Mesenchymal stem cell (in vitro differentiated cells and primary cell): ENCODE results near the gene PSTPIP2.
A peak's percentile ranks its signal among the peaks of the same experiment; 100 is the strongest.
"Not testable (repeated sequence)": the region's sequence is repeated elsewhere in the genome, so short reads cannot be mapped to it uniquely, and the experiment has no call there.

Source experiments
- DNase-seq: peaks from one replicate; pipeline ENCODE4 v3.0.0-alpha.2; 2013
- H2AFZ ChIP-seq: one replicate; pipeline ENCODE4 v1.6.1; 2013; ENCODE audit warnings: low read depth, mild to moderate bottlenecking, control low read depth, inconsistent platforms, low read length, moderate library complexity
- H2AK5ac ChIP-seq: 2 replicates; pipeline ENCODE4 v1.6.1; 2013; ENCODE audit warnings: low read length, moderate library complexity, mild to moderate bottlenecking, inconsistent platforms; ENCODE audit not compliant: severe bottlenecking
- H2BK120ac ChIP-seq: one replicate; pipeline ENCODE4 v1.6.1; 2013; ENCODE audit warnings: low read depth, mild to moderate bottlenecking, inconsistent platforms, low read length, moderate library complexity
- H2BK12ac ChIP-seq, 2 experiments: one replicate each; pipeline ENCODE4 v1.6.1; 2013; ENCODE audit warnings: inconsistent platforms in 2 of 2, low read length in 2 of 2, mild to moderate bottlenecking in 2 of 2, moderate library complexity in 2 of 2, control low read depth in 1 of 2
- H2BK15ac ChIP-seq: one replicate; pipeline ENCODE4 v1.6.1; 2013; ENCODE audit warnings: mild to moderate bottlenecking, low read depth, inconsistent platforms; ENCODE audit not compliant: poor library complexity, severe bottlenecking
- H2BK5ac ChIP-seq: 2 replicates; pipeline ENCODE4 v1.6.1; 2013; ENCODE audit warnings: low read depth, mild to moderate bottlenecking, low read length, control low read depth, inconsistent platforms; ENCODE audit not compliant: poor library complexity, severe bottlenecking
- H3K14ac ChIP-seq, 2 experiments: one replicate each; pipeline ENCODE4 v1.6.1; 2013; ENCODE audit warnings: inconsistent platforms in 2 of 2, low read length in 2 of 2, control low read depth in 1 of 2, mild to moderate bottlenecking in 1 of 2, moderate library complexity in 1 of 2
- H3K18ac ChIP-seq, 2 experiments: one replicate each; pipeline ENCODE4 v1.6.1; 2013; ENCODE audit warnings: inconsistent platforms in 2 of 2, low read length in 2 of 2, control low read depth in 1 of 2, low read depth in 1 of 2, mild to moderate bottlenecking in 1 of 2
- H3K23ac ChIP-seq, 2 experiments: one replicate each; pipeline ENCODE4 v1.6.1; 2013; ENCODE audit warnings: inconsistent platforms in 2 of 2, low read length in 2 of 2, mild to moderate bottlenecking in 2 of 2, moderate library complexity in 2 of 2, control low read depth in 1 of 2
- H3K27ac ChIP-seq: 2 replicates; pipeline ENCODE4 v1.5.1; 2013; ENCODE audit warnings: mild to moderate bottlenecking, moderate library complexity, low read length, control low read depth, inconsistent platforms; ENCODE audit not compliant: poor library complexity, severe bottlenecking
- H3K27me3 ChIP-seq, 2 experiments: 2 replicates each; pipeline versions ENCODE4 v1.6.1 to v1.7.0; 2013; ENCODE audit warnings: low read length in 2 of 2, mild to moderate bottlenecking in 2 of 2, moderate library complexity in 2 of 2, control low read depth in 1 of 2, inconsistent platforms in 1 of 2; ENCODE audit not compliant: control insufficient read depth in 1 of 2, insufficient read depth in 1 of 2
- H3K36me3 ChIP-seq, 2 experiments: 2 replicates each; pipeline versions ENCODE4 v1.6.1 to v1.7.0; 2013; ENCODE audit warnings: low read length in 2 of 2, control low read depth in 1 of 2, inconsistent platforms in 1 of 2, low read depth in 1 of 2, mild to moderate bottlenecking in 1 of 2; ENCODE audit not compliant: insufficient read depth in 2 of 2, control insufficient read depth in 1 of 2
- H3K4ac ChIP-seq, 2 experiments: one replicate each; pipeline ENCODE4 v1.6.1; 2013; ENCODE audit warnings: inconsistent platforms in 2 of 2, low read length in 2 of 2, mild to moderate bottlenecking in 2 of 2, moderate library complexity in 2 of 2, control low read depth in 1 of 2, low read depth in 1 of 2
- H3K4me1 ChIP-seq: 2 replicates; pipeline ENCODE4 v1.6.1; 2013; ENCODE audit warnings: low read depth, low read length, control low read depth; ENCODE audit not compliant: control insufficient read depth, insufficient read depth
- H3K4me2 ChIP-seq: 2 replicates; pipeline ENCODE4 v1.6.1; 2013; ENCODE audit warnings: low read length, mild to moderate bottlenecking, inconsistent platforms; ENCODE audit not compliant: poor library complexity, severe bottlenecking
- H3K4me3 ChIP-seq, 2 experiments: 2 replicates each; pipeline versions ENCODE4 v1.5.1 to v1.7.0; 2013; ENCODE audit warnings: low read length in 2 of 2, mild to moderate bottlenecking in 2 of 2, control low read depth in 1 of 2, low read depth in 1 of 2; ENCODE audit not compliant: insufficient read depth in 1 of 2
- H3K79me1 ChIP-seq: replicated peaks from 2 replicates; pipeline ENCODE4 v1.6.1; 2013; ENCODE audit warnings: mild to moderate bottlenecking, control low read depth, low read length, inconsistent platforms; ENCODE audit not compliant: poor library complexity, severe bottlenecking
- H3K9ac ChIP-seq: 2 replicates; pipeline ENCODE4 v1.7.0; 2013; ENCODE audit warnings: mild to moderate bottlenecking, low read length, moderate library complexity
- H3K9me3 ChIP-seq: 2 replicates; pipeline ENCODE4 v1.7.0; 2013; ENCODE audit warnings: mild to moderate bottlenecking, low read length; ENCODE audit not compliant: control insufficient read depth
- H4K8ac ChIP-seq: one replicate; pipeline ENCODE4 v1.6.1; 2013; ENCODE audit warnings: inconsistent platforms, mild to moderate bottlenecking, low read length, moderate library complexity
- H4K91ac ChIP-seq: one replicate; pipeline ENCODE4 v1.6.1; 2013; ENCODE audit warnings: mild to moderate bottlenecking, low read length, inconsistent platforms
- WGBS: methylation state at CpG from one replicate; pipeline ENCODE4 v1.1.7; 2013; ENCODE audit warnings: mixed read lengths; 5-methylcytosine and 5-hydroxymethylcytosine counted together

The PSTPIP2 gene

DNA sequence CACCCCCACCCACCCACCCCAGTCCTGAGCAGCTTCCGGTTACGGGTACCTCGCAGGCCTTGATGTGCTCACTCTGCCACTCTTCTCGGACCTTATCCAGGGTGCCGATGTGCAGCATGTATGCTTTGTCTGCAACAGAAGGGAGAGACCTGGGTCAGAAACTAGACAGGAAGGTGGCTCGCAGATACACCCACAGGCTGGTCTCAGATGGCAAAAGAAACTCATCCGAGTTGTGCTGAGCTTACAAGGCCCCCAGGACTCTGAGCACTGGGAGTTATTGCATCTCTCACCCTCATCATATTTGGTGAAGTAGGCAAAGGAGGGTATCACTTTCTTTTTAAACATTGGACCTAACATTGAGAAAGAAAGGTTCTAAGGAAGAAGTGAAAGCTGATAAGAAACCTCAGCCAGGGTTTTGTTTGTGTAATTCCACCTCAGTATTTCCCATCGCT, 74.3 kb downstream of the PSTPIP2 start:
- H3K18ac ChIP-seq = no peak overlapping the region
- no peak overlapping the region for H2BK5ac ChIP-seq
- no peak overlapping the region for H3K4me3 ChIP-seq
- no peak for DNase-seq
- no peaks in the 10 kb centered on the region for H3K79me1 ChIP-seq
- peaks cover 10 to 11% of the 10 kb centered on the region in 2 experiments for H3K36me3 ChIP-seq
- no peak overlapping the region for H2BK12ac ChIP-seq
- no peak overlapping the region for H3K4me2 ChIP-seq
- WGBS = 94% methylated on average over 4 of the region's 8 CpGs
- no peak overlapping the region for H4K91ac ChIP-seq
- H3K27ac ChIP-seq = no peak overlapping the region
- H3K9ac ChIP-seq = no peak overlapping the region
- H2BK120ac ChIP-seq = no peak overlapping the region
- no peak overlapping the region for H4K8ac ChIP-seq
- H3K14ac ChIP-seq = no peak overlapping the region
- H2AK5ac ChIP-seq = no peak overlapping the region
- H3K23ac ChIP-seq = no peak overlapping the region
- no peak overlapping the region for H2AFZ ChIP-seq
- H3K27me3 ChIP-seq = no peaks in the 10 kb centered on the region
- no peak overlapping the region for H3K4ac ChIP-seq
- peaks cover 13% of the 10 kb centered on the region for H3K9me3 ChIP-seq
- H2BK15ac ChIP-seq = no peak overlapping the region
- peaks cover 2% of the 10 kb centered on the region for H3K4me1 ChIP-seq

DNA sequence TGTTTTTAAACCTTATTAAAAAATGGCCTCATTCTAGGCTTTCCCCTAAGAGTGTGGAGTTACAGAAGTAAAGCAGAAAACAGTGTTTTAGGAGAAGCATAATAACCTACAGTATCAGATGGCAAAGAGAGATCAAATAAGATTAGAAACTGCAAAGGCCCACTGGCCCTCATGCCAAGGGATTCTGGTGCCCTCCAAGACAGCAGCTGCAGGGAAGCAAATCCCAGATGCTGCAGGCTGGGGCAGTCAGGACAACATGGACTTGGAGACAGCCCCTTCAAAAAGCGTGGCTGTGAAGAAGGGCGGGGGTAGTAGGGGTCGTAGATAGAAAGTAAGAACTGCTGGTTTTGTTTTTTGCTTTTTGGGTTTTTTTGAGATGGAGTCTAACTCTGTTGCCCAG, 76.6 kb downstream of the PSTPIP2 start:
- no peak overlapping the region for H2AK5ac ChIP-seq
- no peaks in the 10 kb centered on the region for H3K9me3 ChIP-seq
- no peak overlapping the region for H3K4ac ChIP-seq
- no peak overlapping the region for H2BK12ac ChIP-seq
- no peak for DNase-seq
- peak overlapping the region in 1 of 2 experiments; percentile 5 for H3K18ac ChIP-seq
- no peaks in the 10 kb centered on the region for H3K27me3 ChIP-seq
- no peak overlapping the region for H3K4me3 ChIP-seq
- 94% methylated on average over 3 of the region's 3 CpGs for WGBS
- H4K91ac ChIP-seq = no peak overlapping the region
- H3K9ac ChIP-seq = no peak overlapping the region
- no peak overlapping the region for H3K27ac ChIP-seq
- H3K14ac ChIP-seq = no peak overlapping the region
- no peak overlapping the region for H2BK5ac ChIP-seq
- no peak overlapping the region for H2AFZ ChIP-seq
- peaks cover 2% of the 10 kb centered on the region for H3K4me1 ChIP-seq
- H3K23ac ChIP-seq = no peak overlapping the region
- no peak overlapping the region for H4K8ac ChIP-seq
- H2BK120ac ChIP-seq = no peak overlapping the region
- no peak overlapping the region for H3K4me2 ChIP-seq
- no peaks in the 10 kb centered on the region for H3K79me1 ChIP-seq
- peaks cover 10 to 17% of the 10 kb centered on the region in 2 experiments for H3K36me3 ChIP-seq
- H2BK15ac ChIP-seq = no peak overlapping the region

DNA sequence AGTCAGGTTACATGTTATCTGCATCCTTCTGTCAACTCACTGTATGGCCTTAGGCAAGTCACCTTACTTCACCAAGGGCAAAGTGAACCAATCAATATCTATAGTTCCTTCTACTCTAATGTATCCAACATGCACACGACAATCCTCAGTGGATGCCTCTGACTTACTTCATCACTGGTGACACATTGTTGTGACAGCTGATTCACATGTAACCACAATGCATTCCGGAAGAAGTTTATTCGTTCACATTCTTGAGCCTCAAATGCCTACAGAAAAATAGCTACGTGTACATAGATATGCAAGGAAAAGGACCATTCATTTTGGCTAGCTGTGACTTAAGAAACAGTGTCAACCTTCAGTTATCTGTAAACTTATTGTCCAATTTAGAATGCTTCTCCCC, 78.6 kb downstream of the PSTPIP2 start:
- no peaks in the 10 kb centered on the region for H3K9me3 ChIP-seq
- peak overlapping the region; percentile 28 for H3K27ac ChIP-seq
- H3K4ac ChIP-seq = no peak overlapping the region
- no peak overlapping the region for H3K4me3 ChIP-seq
- no peaks in the 10 kb centered on the region for H3K27me3 ChIP-seq
- H2BK12ac ChIP-seq = no peak overlapping the region
- no peak overlapping the region for H2BK5ac ChIP-seq
- no peak overlapping the region for H2BK15ac ChIP-seq
- no peak overlapping the region for H3K23ac ChIP-seq
- no peak overlapping the region for H3K14ac ChIP-seq
- no peak overlapping the region for H4K91ac ChIP-seq
- no peak overlapping the region for H3K18ac ChIP-seq
- H3K36me3 ChIP-seq = peaks cover 6 to 21% of the 10 kb centered on the region in 2 experiments
- peaks cover 2% of the 10 kb centered on the region for H3K4me1 ChIP-seq
- H3K4me2 ChIP-seq = no peak overlapping the region
- no peaks in the 10 kb centered on the region for H3K79me1 ChIP-seq
- no peak overlapping the region for H2AK5ac ChIP-seq
- H4K8ac ChIP-seq = no peak overlapping the region
- no peak overlapping the region for H2BK120ac ChIP-seq
- H2AFZ ChIP-seq = no peak overlapping the region
- 0% methylated on average over 4 of the region's 4 CpGs for WGBS
- peak; percentile 61 for DNase-seq
- H3K9ac ChIP-seq = no peak overlapping the region

DNA sequence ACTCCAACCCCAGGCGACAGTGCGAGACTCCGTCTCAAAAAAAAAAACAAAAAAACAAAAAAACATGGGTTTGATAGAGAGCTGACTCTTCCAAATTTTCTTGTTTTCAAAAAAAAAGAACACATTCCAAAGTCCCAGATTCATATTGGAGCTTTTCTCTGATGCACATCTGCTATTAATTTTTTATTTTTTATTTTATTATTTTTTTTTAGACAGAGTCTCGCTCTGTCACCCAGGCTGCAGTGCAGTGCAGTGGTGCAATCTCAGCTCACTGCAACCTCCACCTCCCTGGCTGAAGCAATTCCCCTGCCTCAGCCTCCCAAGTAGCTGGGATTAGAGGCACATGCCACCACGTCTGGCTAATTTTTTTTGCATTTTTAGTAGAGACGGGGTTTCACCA, 79.5 kb downstream of the PSTPIP2 start:
- H3K4me3 ChIP-seq, H4K91ac ChIP-seq, H3K4me1 ChIP-seq, H2BK120ac ChIP-seq, H3K9ac ChIP-seq, H3K18ac ChIP-seq, H2AK5ac ChIP-seq, H3K79me1 ChIP-seq, H3K27me3 ChIP-seq, H3K9me3 ChIP-seq, H2AFZ ChIP-seq, H2BK12ac ChIP-seq, DNase-seq, H3K23ac ChIP-seq, H2BK5ac ChIP-seq, H3K27ac ChIP-seq, H4K8ac ChIP-seq, H3K14ac ChIP-seq, H3K4ac ChIP-seq, H3K4me2 ChIP-seq, H2BK15ac ChIP-seq: not testable (repeated sequence)
- 99% methylated on average over 6 of the region's 6 CpGs for WGBS
- H3K36me3 ChIP-seq = peaks cover 11 to 30% of the 10 kb centered on the region in 2 experiments
